AG09319 (cell line): ENCODE measurements around the gene SCUBE1.

Experiments used
- DNase-seq: peaks from one replicate; pipeline ENCODE4 v3.0.0-alpha.2; 2010; ENCODE audit warnings: low read depth; ENCODE audit errors: extremely low read depth
- CTCF ChIP-seq: IDR thresholded peaks from 2 replicates; pipeline ENCODE4 v1.5.1; 2011; ENCODE audit warnings: low read depth, mild to moderate bottlenecking, inconsistent platforms, low read length, moderate library complexity

The SCUBE1 gene

GRCh38 chr22:43241699-43242386, 101.3 kb downstream of the SCUBE1 start:
- no peak for DNase-seq
- TF ChIP-seq CTCF = no peak

- no peak for DNase-seq
- TF ChIP-seq CTCF = no peak
These were observed 102.0 kb downstream of the SCUBE1 start for GRCh38 chr22:43241138-43241597.

GRCh38 chr22:43240614-43241013, 102.6 kb downstream of the SCUBE1 start:
- TF ChIP-seq CTCF = no peak
- no peak for DNase-seq

GRCh38 chr22:43239956-43240355, 103.2 kb downstream of the SCUBE1 start:
- no peak for TF ChIP-seq CTCF

GRCh38 chr22:43239193-43239780, 103.9 kb downstream of the SCUBE1 start:
- no peak for TF ChIP-seq CTCF

More at GRCh38 chr22:43239956-43240355, 103.2 kb downstream of the SCUBE1 start:
- no peak for DNase-seq

GRCh38 chr22:43238526-43239006, 104.6 kb downstream of the SCUBE1 start:
- no peak for TF ChIP-seq CTCF
- DNase-seq = no peak

More at GRCh38 chr22:43239193-43239780, 103.9 kb downstream of the SCUBE1 start:
- no peak for DNase-seq

- no peak for DNase-seq
- no peak for TF ChIP-seq CTCF
These were observed 105.9 kb downstream of the SCUBE1 start for GRCh38 chr22:43237280-43237679.
